IMR-90 (cell line): Measurements from ENCODE around the gene HMCN1. TPM values are rescaled to one million over a fixed set of nuclear protein-coding genes. Genes with fewer than 3 reads are reported as not detected.

Experiments used
- ATAC-seq: fragments of 200-7000 bp; cut with Tn5 transposase; 2 replicates; pipeline ENCODE4 v1.9.1; 2020; ENCODE audit warnings: low read depth, mild to moderate bottlenecking, moderate library complexity
- BruUV-seq: library from RNA; stranded (reverse); fragments of 400-500 nt; replicated peaks from 2 replicates; lab custom pipeline; 2021; lab: Mats Ljungman, UMichigan
- CTCF ChIA-PET: fragments of 300-600 bp; formaldehyde crosslinking; extraction: SDS; loops from one replicate; lab custom pipeline; 2021; ENCODE audit warnings: antibody characterized with exemption; lab: Yijun Ruan, JAX
- POLR2A ChIA-PET: fragments of 300-600 bp; sonication (Branson Sonifier 250); formaldehyde crosslinking; loops from one replicate; lab custom pipeline; 2022; ENCODE audit warnings: antibody characterized with exemption; ENCODE audit not compliant: unreplicated experiment; lab: Charles Lee
- DNase-seq: peaks from one replicate; pipeline ENCODE4 v3.0.0; 2013
- H2AFZ ChIP-seq: replicated peaks from 2 replicates; pipeline ENCODE3; 2013; ENCODE audit warnings: low read length, mild to moderate bottlenecking; ENCODE audit not compliant: poor library complexity
- H2AK5ac ChIP-seq: 2 replicates; pipeline ENCODE4 v1.6.1; 2013; ENCODE audit warnings: low read depth, low read length, inconsistent platforms
- H2AK9ac ChIP-seq: replicated peaks from 2 replicates; pipeline ENCODE3; 2013; ENCODE audit warnings: mild to moderate bottlenecking, low read depth, low read length, moderate library complexity; ENCODE audit not compliant: poor library complexity
- H2BK120ac ChIP-seq: 2 replicates; pipeline ENCODE4 v1.6.1; 2013; ENCODE audit warnings: low read depth, low read length, inconsistent platforms
- H2BK15ac ChIP-seq: 3 replicates; pipeline ENCODE4 v1.6.1; 2013; ENCODE audit warnings: low read depth, low read length, inconsistent platforms
- H2BK20ac ChIP-seq: 2 replicates; pipeline ENCODE4 v1.6.1; 2013; ENCODE audit warnings: low read depth, mild to moderate bottlenecking, inconsistent platforms, low read length, moderate library complexity
- H2BK5ac ChIP-seq: 2 replicates; pipeline ENCODE4 v1.6.1; 2013; ENCODE audit warnings: mild to moderate bottlenecking, low read depth, low read length, inconsistent platforms; ENCODE audit not compliant: poor library complexity, severe bottlenecking
- H3K14ac ChIP-seq: replicated peaks from 2 replicates; pipeline ENCODE4 v1.6.1; 2013; ENCODE audit warnings: low read depth, low read length, inconsistent platforms
- H3K18ac ChIP-seq: 2 replicates; pipeline ENCODE4 v1.6.1; 2013; ENCODE audit warnings: low read depth, low read length, control low read depth
- H3K23ac ChIP-seq: 2 replicates; pipeline ENCODE4 v1.6.1; 2013; ENCODE audit warnings: low read depth, low read length, inconsistent platforms
- H3K27ac ChIP-seq: 2 replicates; pipeline ENCODE4 v1.5.1; 2013; ENCODE audit warnings: mild to moderate bottlenecking, control low read depth, low read length; ENCODE audit not compliant: insufficient read depth
- H3K27me3 ChIP-seq: 2 replicates; pipeline ENCODE4 v1.6.1; 2013; ENCODE audit warnings: low read length; ENCODE audit not compliant: control insufficient read depth, insufficient read depth
- H3K36me3 ChIP-seq: 2 replicates; pipeline ENCODE4 v1.6.1; 2013; ENCODE audit warnings: low read length, mixed read lengths; ENCODE audit not compliant: control insufficient read depth, insufficient read depth
- H3K4ac ChIP-seq: 2 replicates; pipeline ENCODE4 v1.6.1; 2013; ENCODE audit warnings: low read depth, low read length, inconsistent platforms
- H3K4me1 ChIP-seq: 2 replicates; pipeline ENCODE4 v1.6.1; 2013; ENCODE audit warnings: low read length, mixed read lengths; ENCODE audit not compliant: control insufficient read depth, insufficient read depth
- H3K4me2 ChIP-seq: 2 replicates; pipeline ENCODE4 v1.6.1; 2013; ENCODE audit warnings: low read depth, mild to moderate bottlenecking, control low read depth, low read length, moderate library complexity
- H3K4me3 ChIP-seq: 2 replicates; pipeline ENCODE4 v1.5.1; 2013; ENCODE audit warnings: low read depth, mild to moderate bottlenecking, control low read depth, low read length, moderate library complexity; ENCODE audit not compliant: insufficient read depth
- H3K56ac ChIP-seq: 2 replicates; pipeline ENCODE4 v1.6.1; 2013; ENCODE audit warnings: low read length, inconsistent platforms; ENCODE audit not compliant: insufficient read depth; ENCODE audit errors: extremely low read depth
- H3K79me1 ChIP-seq, 2 experiments: 2 replicates each; pipeline ENCODE4 v1.6.1; 2013; ENCODE audit warnings: low read length in 2 of 2, inconsistent platforms in 1 of 2, low read depth in 1 of 2
- H3K9ac ChIP-seq: 2 replicates; pipeline ENCODE4 v1.6.1; 2013; ENCODE audit warnings: low read depth, low read length, control low read depth
- H3K9me1 ChIP-seq: 2 replicates; pipeline ENCODE4 v1.6.1; 2013; ENCODE audit warnings: low read length, inconsistent platforms; ENCODE audit not compliant: insufficient read depth
- H3K9me3 ChIP-seq: 2 replicates; pipeline ENCODE4 v1.6.1; 2013; ENCODE audit warnings: low read length; ENCODE audit not compliant: control insufficient read depth, insufficient read depth
- H4K20me1 ChIP-seq: 2 replicates; pipeline ENCODE4 v1.6.1; 2013; ENCODE audit warnings: low read length, inconsistent platforms; ENCODE audit not compliant: insufficient read depth
- H4K5ac ChIP-seq: 2 replicates; pipeline ENCODE4 v1.6.1; 2013; ENCODE audit warnings: mild to moderate bottlenecking, low read depth, low read length, control low read depth
- H4K8ac ChIP-seq, 2 experiments: 2 replicates each; pipeline ENCODE4 v1.6.1; 2013; ENCODE audit warnings: low read depth in 2 of 2, low read length in 2 of 2, control low read depth in 1 of 2, inconsistent platforms in 1 of 2
- H4K91ac ChIP-seq: 2 replicates; pipeline ENCODE4 v1.6.1; 2013; ENCODE audit warnings: low read depth, low read length, inconsistent platforms; ENCODE audit not compliant: insufficient read depth
- BHLHE40 ChIP-seq: fragments of 150-350 bp; IDR thresholded peaks from 2 replicates; pipeline ENCODE4 v1.6.1; 2016; ENCODE audit warnings: mild to moderate bottlenecking, low read depth, low read length
- CEBPB ChIP-seq: IDR thresholded peaks from 2 replicates; pipeline ENCODE4 v1.6.1; 2012; ENCODE audit warnings: low read depth, low read length, improper control_type of control experiment
- CHD1 ChIP-seq: IDR thresholded peaks from 2 replicates; pipeline ENCODE4 v1.6.1; 2012; ENCODE audit warnings: low read depth, low read length, improper control_type of control experiment
- MAFK ChIP-seq: IDR thresholded peaks from 2 replicates; pipeline ENCODE4 v1.6.1; 2012; ENCODE audit warnings: low read depth, low read length, improper control_type of control experiment
- MAZ ChIP-seq: IDR thresholded peaks from 2 replicates; pipeline ENCODE4 v1.6.1; 2012; ENCODE audit warnings: low read depth, mild to moderate bottlenecking, low read length, improper control_type of control experiment, moderate library complexity, borderline replicate concordance
- MXI1 ChIP-seq: IDR thresholded peaks from 2 replicates; pipeline ENCODE4 v1.6.1; 2012; ENCODE audit warnings: low read depth, mild to moderate bottlenecking, low read length, moderate library complexity, borderline replicate concordance
- NFE2L2 ChIP-seq: fragments of 150-350 bp; IDR thresholded peaks from 2 replicates; pipeline ENCODE4 v1.6.1; 2016; ENCODE audit warnings: low read depth, mild to moderate bottlenecking, low read length
- POLR2A ChIP-seq: IDR thresholded peaks from 2 replicates; pipeline ENCODE4 v1.6.1; 2012; ENCODE audit warnings: mild to moderate bottlenecking, low read depth, low read length
- RAD21 ChIP-seq: IDR thresholded peaks from 2 replicates; pipeline ENCODE4 v1.6.1; 2012; ENCODE audit warnings: low read length, improper control_type of control experiment
- RCOR1 ChIP-seq: IDR thresholded peaks from 2 replicates; pipeline ENCODE4 v1.6.1; 2012; ENCODE audit warnings: mild to moderate bottlenecking, low read length, improper control_type of control experiment; ENCODE audit not compliant: insufficient replicate concordance
- RFX5 ChIP-seq: IDR thresholded peaks from 2 replicates; pipeline ENCODE4 v1.8.0; 2012; ENCODE audit warnings: low read depth, mild to moderate bottlenecking, low read length, moderate library complexity
- WGBS, 2 experiments: methylation state at CpG; one replicate each; pipeline versions ENCODE4 v1.1.5 to v1.1.7; 2013; ENCODE audit warnings: missing lambda C conversion rate in 2 of 2; ENCODE audit not compliant: insufficient read length in 1 of 2; ENCODE audit errors: extremely low coverage in 2 of 2; 5-methylcytosine and 5-hydroxymethylcytosine counted together
- dilution Hi-C: fragments of 300-500 bp; cut with HindIII; formaldehyde crosslinking; loops from one replicate; pipeline ENCODE4 v1.14.3; 2018; ENCODE audit warnings: low sequenced_read_pairs; ENCODE audit not compliant: unreplicated experiment
- in situ Hi-C: fragments of 300-500 bp; cut with MboI; formaldehyde crosslinking; loops from 3 replicates; pipeline ENCODE4 v1.14.3; 2019; ENCODE audit warnings: low sequenced_read_pairs, inconsistent platforms, mixed read lengths
- intact Hi-C: fragments of 100-400 bp; cut with micrococcal nuclease; formaldehyde crosslinking; loops from 2 replicates; pipeline ENCODE4 v1.10.0; 2022
- polyA plus RNA-seq, 3 experiments: library from polyadenylated mRNA; depleted of rRNA; stranded (reverse); fragments of >200 nt; gene quantifications; 2 replicates each; pipeline ENCODE4 v1.2.3, GENCODE V29; 2012; ENCODE audit warnings: low replicate concordance in 1 of 3
- total RNA-seq: library from RNA; depleted of rRNA; stranded (reverse); fragments of >200 nt; gene quantifications from 2 replicates; pipeline ENCODE4 v1.2.3, GENCODE V29; 2012
- TF ChIP-seq, protein P1 (sequence below): conservative IDR thresholded peaks from 2 replicates; pipeline ENCODE4 v1.5.1; 2012; ENCODE audit warnings: mild to moderate bottlenecking, low read depth, low read length, improper control_type of control experiment
- TF ChIP-seq, protein P2 (sequence below): fragments of 150-350 bp; IDR thresholded peaks from 2 replicates; pipeline ENCODE4 v1.6.1; 2017; ENCODE audit warnings: mild to moderate bottlenecking, antibody characterized with exemption, low read length, low read depth
- TF ChIP-seq, protein P3 (sequence below): fragments of 150-350 bp; IDR thresholded peaks from 2 replicates; pipeline ENCODE4 v1.6.1; 2016; ENCODE audit warnings: low read depth, mild to moderate bottlenecking, low read length, moderate library complexity, borderline replicate concordance

Gene HMCN1
- total and polyA plus RNA-seq, 2 of the 4 experiments (the other 2 are of a cell fraction): 6.1 to 11.7 TPM

DNA sequence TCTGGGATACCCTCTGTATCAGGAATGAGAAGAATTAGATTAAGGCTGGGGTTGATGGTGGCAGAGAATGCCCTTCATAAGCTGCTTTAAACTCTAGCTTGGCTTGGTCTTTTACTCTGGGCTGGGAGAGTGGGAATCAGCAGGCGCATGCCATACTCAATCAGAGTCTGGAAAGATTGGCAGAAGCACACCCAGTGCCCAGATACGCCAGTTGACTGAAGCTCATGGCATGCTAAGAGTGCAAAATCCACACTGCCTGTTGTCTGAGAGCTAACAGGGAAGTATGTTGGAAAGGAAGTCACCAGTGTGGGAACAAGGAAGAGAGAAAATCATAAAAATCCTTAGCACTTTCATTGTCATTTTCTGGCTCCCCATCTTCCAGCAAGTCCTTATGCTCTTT is 53.0 kb downstream of the HMCN1 start:
- no peak overlapping the region for H2BK120ac ChIP-seq
- ChIA-PET CTCF (interaction anchor here (0.7 to 2.2 kb wide), 3 partner anchors 67 to 875 kb away, joined by 3 to 5 read pairs (median 4); partner anchors contain the start of gene RNF2), POLR2A (no interaction called here)
- H2BK5ac ChIP-seq: no peak overlapping the region
- in situ Hi-C loops (no loop called here), intact Hi-C loops (no loop called here), dilution Hi-C loops (no loop called here)
- no peak overlapping the region for H3K9ac ChIP-seq
- no peak overlapping the region for H4K5ac ChIP-seq
- ATAC-seq (no peak), DNase-seq (no peak)
- H2AK9ac ChIP-seq: no peak overlapping the region
- no peak overlapping the region for H4K8ac ChIP-seq
- H3K4me2 ChIP-seq: no peak overlapping the region
- H3K9me3 ChIP-seq: no peaks in the 10 kb centered on the region; the same call in 1 of the 2 replicates
- H3K79me1 ChIP-seq: no peaks in the 10 kb centered on the region
- no peak overlapping the region for H3K18ac ChIP-seq
- no peak overlapping the region for H3K27ac ChIP-seq
- peak overlapping the region; percentile 25 for H2AFZ ChIP-seq
- H3K4ac ChIP-seq: no peak overlapping the region
- peak overlapping the region; percentile 19; the same call in 1 of the 2 replicates for H3K14ac ChIP-seq
- TF ChIP-seq CEBPB: no peak
- TF ChIP-seq RCOR1: no peak
- TF ChIP-seq CHD1: no peak
- TF ChIP-seq, protein P1, sequence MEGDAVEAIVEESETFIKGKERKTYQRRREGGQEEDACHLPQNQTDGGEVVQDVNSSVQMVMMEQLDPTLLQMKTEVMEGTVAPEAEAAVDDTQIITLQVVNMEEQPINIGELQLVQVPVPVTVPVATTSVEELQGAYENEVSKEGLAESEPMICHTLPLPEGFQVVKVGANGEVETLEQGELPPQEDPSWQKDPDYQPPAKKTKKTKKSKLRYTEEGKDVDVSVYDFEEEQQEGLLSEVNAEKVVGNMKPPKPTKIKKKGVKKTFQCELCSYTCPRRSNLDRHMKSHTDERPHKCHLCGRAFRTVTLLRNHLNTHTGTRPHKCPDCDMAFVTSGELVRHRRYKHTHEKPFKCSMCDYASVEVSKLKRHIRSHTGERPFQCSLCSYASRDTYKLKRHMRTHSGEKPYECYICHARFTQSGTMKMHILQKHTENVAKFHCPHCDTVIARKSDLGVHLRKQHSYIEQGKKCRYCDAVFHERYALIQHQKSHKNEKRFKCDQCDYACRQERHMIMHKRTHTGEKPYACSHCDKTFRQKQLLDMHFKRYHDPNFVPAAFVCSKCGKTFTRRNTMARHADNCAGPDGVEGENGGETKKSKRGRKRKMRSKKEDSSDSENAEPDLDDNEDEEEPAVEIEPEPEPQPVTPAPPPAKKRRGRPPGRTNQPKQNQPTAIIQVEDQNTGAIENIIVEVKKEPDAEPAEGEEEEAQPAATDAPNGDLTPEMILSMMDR: no peak
- TF ChIP-seq MXI1: no peak
- no peak for TF ChIP-seq RFX5
- TF ChIP-seq, protein P2, sequence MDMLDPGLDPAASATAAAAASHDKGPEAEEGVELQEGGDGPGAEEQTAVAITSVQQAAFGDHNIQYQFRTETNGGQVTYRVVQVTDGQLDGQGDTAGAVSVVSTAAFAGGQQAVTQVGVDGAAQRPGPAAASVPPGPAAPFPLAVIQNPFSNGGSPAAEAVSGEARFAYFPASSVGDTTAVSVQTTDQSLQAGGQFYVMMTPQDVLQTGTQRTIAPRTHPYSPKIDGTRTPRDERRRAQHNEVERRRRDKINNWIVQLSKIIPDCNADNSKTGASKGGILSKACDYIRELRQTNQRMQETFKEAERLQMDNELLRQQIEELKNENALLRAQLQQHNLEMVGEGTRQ: no peak
- TF ChIP-seq MAZ: no peak
- no peak for TF ChIP-seq POLR2A
- no peak for TF ChIP-seq MAFK
- TF ChIP-seq, protein P3, sequence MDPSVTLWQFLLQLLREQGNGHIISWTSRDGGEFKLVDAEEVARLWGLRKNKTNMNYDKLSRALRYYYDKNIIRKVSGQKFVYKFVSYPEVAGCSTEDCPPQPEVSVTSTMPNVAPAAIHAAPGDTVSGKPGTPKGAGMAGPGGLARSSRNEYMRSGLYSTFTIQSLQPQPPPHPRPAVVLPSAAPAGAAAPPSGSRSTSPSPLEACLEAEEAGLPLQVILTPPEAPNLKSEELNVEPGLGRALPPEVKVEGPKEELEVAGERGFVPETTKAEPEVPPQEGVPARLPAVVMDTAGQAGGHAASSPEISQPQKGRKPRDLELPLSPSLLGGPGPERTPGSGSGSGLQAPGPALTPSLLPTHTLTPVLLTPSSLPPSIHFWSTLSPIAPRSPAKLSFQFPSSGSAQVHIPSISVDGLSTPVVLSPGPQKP: no peak
- TF ChIP-seq BHLHE40: no peak
- no peak for TF ChIP-seq NFE2L2
- TF ChIP-seq RAD21: no peak
- no peak overlapping the region for H2AK5ac ChIP-seq
- BruUV-seq: no TSS peak
- H3K23ac ChIP-seq: no peak overlapping the region
- H2BK15ac ChIP-seq: no peak overlapping the region
- H3K56ac ChIP-seq: no peak overlapping the region
- H3K4me1 ChIP-seq: peaks cover 2% of the 10 kb centered on the region; the same call in 1 of the 2 replicates
- no peak overlapping the region for H2BK20ac ChIP-seq
- no peaks in the 10 kb centered on the region for H3K9me1 ChIP-seq
- no peak overlapping the region for H4K91ac ChIP-seq
- H3K36me3 ChIP-seq: no peaks in the 10 kb centered on the region
- WGBS, 2 experiments: no CpG with 5 or more reads among the region's 2 CpGs
- no peak overlapping the region for H3K4me3 ChIP-seq
- H3K27me3 ChIP-seq: no peaks in the 10 kb centered on the region
- no peaks in the 10 kb centered on the region for H4K20me1 ChIP-seq
